ENCODE data around the gene TENM3.

The TENM3 gene

DNA sequence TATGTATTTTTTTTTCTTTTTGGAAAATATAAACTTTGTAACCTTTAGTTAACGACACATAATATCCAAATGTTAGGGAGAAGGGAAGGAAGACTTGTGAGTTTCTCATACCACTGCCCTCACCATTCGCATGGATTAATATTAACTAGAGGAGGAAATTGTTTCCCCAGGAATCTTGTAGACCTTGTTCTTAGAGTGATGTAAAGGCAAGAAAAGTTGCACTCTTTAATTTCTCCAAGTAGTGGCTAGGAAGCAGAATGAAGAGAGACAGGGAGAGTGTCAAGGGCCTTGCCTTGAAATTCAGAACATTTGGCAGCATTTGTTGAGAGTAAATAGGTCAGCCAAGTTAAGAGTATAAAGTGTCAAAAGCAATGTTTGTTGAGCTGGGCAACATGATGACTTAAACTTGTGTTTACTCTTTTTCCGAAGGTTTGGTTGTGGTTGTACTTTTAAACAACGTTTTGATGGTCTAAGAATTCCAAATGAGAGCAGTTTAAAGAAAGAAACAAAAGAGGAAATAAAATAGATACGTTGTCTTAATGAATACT is 105.7 kb downstream of the TENM3 start:
- Histone ChIP-seq H3K4me3 (ENCODE audit: low read depth, low read length) (no peak overlapping the region), H3K4me1 (ENCODE audit: control insufficient read depth, insufficient read depth, low read length) (peaks cover 13% of the 10 kb centered on the region), H3K36me3 (ENCODE audit: control insufficient read depth in 2 of 2, insufficient read depth in 1 of 2, low read length in 2 of 2) (no peaks in the 10 kb centered on the region), H3K27ac (ENCODE audit: extremely low read depth, low read depth, low read length) (no peak overlapping the region), H3K9me3 (ENCODE audit: control insufficient read depth, insufficient read depth, low read depth, low read length) (no peaks in the 10 kb centered on the region)
- ChIA-PET POLR2A (no interaction called here), CTCF (no interaction called here)
- TF ChIP-seq, protein P1, sequence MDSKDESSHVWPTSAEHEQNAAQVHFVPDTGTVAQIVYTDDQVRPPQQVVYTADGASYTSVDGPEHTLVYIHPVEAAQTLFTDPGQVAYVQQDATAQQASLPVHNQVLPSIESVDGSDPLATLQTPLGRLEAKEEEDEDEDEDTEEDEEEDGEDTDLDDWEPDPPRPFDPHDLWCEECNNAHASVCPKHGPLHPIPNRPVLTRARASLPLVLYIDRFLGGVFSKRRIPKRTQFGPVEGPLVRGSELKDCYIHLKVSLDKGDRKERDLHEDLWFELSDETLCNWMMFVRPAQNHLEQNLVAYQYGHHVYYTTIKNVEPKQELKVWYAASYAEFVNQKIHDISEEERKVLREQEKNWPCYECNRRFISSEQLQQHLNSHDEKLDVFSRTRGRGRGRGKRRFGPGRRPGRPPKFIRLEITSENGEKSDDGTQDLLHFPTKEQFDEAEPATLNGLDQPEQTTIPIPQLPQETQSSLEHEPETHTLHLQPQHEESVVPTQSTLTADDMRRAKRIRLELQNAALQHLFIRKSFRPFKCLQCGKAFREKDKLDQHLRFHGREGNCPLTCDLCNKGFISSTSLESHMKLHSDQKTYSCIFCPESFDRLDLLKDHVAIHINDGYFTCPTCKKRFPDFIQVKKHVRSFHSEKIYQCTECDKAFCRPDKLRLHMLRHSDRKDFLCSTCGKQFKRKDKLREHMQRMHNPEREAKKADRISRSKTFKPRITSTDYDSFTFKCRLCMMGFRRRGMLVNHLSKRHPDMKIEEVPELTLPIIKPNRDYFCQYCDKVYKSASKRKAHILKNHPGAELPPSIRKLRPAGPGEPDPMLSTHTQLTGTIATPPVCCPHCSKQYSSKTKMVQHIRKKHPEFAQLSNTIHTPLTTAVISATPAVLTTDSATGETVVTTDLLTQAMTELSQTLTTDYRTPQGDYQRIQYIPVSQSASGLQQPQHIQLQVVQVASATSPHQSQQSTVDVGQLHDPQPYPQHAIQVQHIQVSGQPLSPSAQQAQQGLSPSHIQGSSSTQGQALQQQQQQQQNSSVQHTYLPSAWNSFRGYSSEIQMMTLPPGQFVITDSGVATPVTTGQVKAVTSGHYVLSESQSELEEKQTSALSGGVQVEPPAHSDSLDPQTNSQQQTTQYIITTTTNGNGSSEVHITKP (tag by site-specific recombination; IDR thresholded peaks at IDR 0.05) = no peak

DNA sequence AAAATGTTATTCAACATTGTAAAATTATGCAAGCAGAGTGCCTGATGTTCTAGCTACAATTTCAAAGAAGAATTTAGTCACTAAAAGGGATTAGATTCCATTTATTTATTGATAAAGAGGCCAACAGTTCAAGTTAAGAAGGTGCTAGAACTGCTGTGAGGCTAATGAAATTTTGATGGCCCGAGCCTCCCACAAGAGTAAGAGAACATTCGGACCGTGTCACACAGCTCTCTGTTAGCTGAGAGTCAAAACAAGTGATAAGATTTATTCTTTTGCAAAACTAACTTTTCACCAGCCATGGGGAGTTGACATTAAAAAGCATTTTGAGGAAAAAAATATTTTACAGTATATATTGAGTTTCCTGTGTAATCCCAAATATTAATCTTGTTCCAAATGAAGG is 106.8 kb downstream of the TENM3 start:
- TF ChIP-seq, protein P2, sequence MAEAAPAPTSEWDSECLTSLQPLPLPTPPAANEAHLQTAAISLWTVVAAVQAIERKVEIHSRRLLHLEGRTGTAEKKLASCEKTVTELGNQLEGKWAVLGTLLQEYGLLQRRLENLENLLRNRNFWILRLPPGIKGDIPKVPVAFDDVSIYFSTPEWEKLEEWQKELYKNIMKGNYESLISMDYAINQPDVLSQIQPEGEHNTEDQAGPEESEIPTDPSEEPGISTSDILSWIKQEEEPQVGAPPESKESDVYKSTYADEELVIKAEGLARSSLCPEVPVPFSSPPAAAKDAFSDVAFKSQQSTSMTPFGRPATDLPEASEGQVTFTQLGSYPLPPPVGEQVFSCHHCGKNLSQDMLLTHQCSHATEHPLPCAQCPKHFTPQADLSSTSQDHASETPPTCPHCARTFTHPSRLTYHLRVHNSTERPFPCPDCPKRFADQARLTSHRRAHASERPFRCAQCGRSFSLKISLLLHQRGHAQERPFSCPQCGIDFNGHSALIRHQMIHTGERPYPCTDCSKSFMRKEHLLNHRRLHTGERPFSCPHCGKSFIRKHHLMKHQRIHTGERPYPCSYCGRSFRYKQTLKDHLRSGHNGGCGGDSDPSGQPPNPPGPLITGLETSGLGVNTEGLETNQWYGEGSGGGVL (tag by site-specific recombination; IDR thresholded peaks at IDR 0.05) = no peak
- ChIA-PET CTCF (no interaction called here), POLR2A (no interaction called here)
- no peak overlapping the region for H3K27ac ChIP-seq (ENCODE audit: extremely low read depth, low read depth, low read length)
- H3K9me3 ChIP-seq (ENCODE audit: control insufficient read depth, insufficient read depth, low read depth, low read length) = no peaks in the 10 kb centered on the region
- H3K4me1 ChIP-seq (ENCODE audit: control insufficient read depth, insufficient read depth, low read length) = peaks cover 5% of the 10 kb centered on the region
- H3K4me3 ChIP-seq (ENCODE audit: low read depth, low read length) = no peak overlapping the region
- no peaks in the 10 kb centered on the region for H3K36me3 ChIP-seq (ENCODE audit: control insufficient read depth in 2 of 2, insufficient read depth in 1 of 2, low read length in 2 of 2)

DNA sequence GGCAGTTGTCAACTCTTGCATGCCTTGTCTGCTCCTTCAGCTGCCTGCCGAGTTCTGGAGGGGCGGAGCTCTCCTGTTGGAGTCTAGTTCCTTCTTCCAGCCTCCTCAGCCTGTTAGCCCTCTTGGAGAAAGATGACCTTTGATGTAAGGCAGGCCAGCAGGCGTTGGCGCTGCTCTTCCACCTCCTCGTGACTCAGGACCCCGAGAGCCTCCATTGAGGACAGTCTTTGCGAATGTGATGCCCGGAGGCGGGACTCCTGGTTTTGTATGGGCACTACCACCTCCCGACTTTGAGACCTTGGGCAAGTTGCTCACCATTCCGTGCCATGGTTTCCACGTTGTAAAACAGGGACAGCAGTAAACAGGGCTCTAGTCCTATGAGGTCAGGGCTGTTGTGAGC is 108.3 kb downstream of the TENM3 start:
- CTCF ChIA-PET = no interaction called here
- no peaks in the 10 kb centered on the region for H3K36me3 ChIP-seq (ENCODE audit: control insufficient read depth in 2 of 2, insufficient read depth in 1 of 2, low read length in 2 of 2)
- TF ChIP-seq, protein P3, sequence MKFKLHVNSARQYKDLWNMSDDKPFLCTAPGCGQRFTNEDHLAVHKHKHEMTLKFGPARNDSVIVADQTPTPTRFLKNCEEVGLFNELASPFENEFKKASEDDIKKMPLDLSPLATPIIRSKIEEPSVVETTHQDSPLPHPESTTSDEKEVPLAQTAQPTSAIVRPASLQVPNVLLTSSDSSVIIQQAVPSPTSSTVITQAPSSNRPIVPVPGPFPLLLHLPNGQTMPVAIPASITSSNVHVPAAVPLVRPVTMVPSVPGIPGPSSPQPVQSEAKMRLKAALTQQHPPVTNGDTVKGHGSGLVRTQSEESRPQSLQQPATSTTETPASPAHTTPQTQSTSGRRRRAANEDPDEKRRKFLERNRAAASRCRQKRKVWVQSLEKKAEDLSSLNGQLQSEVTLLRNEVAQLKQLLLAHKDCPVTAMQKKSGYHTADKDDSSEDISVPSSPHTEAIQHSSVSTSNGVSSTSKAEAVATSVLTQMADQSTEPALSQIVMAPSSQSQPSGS (tag by site-specific recombination; IDR thresholded peaks at IDR 0.05; ENCODE audit: low read depth) = no peak
- TF ChIP-seq KLF10 (tag by site-specific recombination; IDR thresholded peaks at IDR 0.05) = no peak
- no peak for TF ChIP-seq ZNF596 (tag by site-specific recombination; IDR thresholded peaks at IDR 0.05)
- TF ChIP-seq ZNF571 (tag by site-specific recombination; IDR thresholded peaks at IDR 0.05) = no peak
- no peak for TF ChIP-seq ZBTB7A (tag by site-specific recombination; IDR thresholded peaks at IDR 0.05; ENCODE audit: low read depth)
- no peak for TF ChIP-seq SP2 (tag by site-specific recombination; IDR thresholded peaks at IDR 0.05)
- POLR2A ChIA-PET = no interaction called here
- no peaks in the 10 kb centered on the region for H3K9me3 ChIP-seq (ENCODE audit: control insufficient read depth, insufficient read depth, low read depth, low read length)
- no peak overlapping the region for H3K27ac ChIP-seq (ENCODE audit: extremely low read depth, low read depth, low read length)
- no peak overlapping the region for H3K4me3 ChIP-seq (ENCODE audit: low read depth, low read length)
- no peaks in the 10 kb centered on the region; the same call in 1 of the 2 replicates for H3K4me1 ChIP-seq (ENCODE audit: control insufficient read depth, insufficient read depth, low read length)

DNA sequence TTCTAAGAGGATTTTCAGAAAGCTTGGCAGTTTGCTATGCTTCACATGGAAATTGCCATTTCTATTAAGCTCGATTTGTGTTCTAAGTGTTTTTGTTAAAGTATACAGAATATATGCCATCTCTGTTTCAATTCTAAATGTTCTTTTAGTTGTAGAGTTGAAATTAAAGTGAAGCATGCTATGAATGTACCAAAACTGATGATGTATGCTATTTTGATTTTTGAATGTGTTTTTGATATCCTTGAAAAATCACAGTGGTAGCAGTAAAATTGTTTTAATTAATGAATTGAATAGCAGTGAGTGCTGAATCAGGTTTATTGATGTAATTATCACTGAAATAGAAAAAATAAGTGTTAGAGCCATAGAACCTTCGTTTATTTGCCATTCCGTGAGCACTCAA is 110.9 kb downstream of the TENM3 start:
- H3K27ac ChIP-seq (ENCODE audit: extremely low read depth, low read depth, low read length) = no peak overlapping the region
- no peaks in the 10 kb centered on the region for H3K4me1 ChIP-seq (ENCODE audit: control insufficient read depth, insufficient read depth, low read length)
- POLR2A ChIA-PET = no interaction called here
- no peak overlapping the region for H3K4me3 ChIP-seq (ENCODE audit: low read depth, low read length)
- H3K9me3 ChIP-seq (ENCODE audit: control insufficient read depth, insufficient read depth, low read depth, low read length) = no peaks in the 10 kb centered on the region
- no peaks in the 10 kb centered on the region for H3K36me3 ChIP-seq (ENCODE audit: control insufficient read depth in 2 of 2, insufficient read depth in 1 of 2, low read length in 2 of 2)
- CTCF ChIA-PET = no interaction called here
- TF ChIP-seq ZNF544 (tag by site-specific recombination; IDR thresholded peaks at IDR 0.05) = no peak
- TF ChIP-seq ZNF624 (tag by site-specific recombination; IDR thresholded peaks at IDR 0.05) = no peak
- TF ChIP-seq, protein P4, sequence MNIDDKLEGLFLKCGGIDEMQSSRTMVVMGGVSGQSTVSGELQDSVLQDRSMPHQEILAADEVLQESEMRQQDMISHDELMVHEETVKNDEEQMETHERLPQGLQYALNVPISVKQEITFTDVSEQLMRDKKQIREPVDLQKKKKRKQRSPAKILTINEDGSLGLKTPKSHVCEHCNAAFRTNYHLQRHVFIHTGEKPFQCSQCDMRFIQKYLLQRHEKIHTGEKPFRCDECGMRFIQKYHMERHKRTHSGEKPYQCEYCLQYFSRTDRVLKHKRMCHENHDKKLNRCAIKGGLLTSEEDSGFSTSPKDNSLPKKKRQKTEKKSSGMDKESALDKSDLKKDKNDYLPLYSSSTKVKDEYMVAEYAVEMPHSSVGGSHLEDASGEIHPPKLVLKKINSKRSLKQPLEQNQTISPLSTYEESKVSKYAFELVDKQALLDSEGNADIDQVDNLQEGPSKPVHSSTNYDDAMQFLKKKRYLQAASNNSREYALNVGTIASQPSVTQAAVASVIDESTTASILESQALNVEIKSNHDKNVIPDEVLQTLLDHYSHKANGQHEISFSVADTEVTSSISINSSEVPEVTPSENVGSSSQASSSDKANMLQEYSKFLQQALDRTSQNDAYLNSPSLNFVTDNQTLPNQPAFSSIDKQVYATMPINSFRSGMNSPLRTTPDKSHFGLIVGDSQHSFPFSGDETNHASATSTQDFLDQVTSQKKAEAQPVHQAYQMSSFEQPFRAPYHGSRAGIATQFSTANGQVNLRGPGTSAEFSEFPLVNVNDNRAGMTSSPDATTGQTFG (tag by site-specific recombination; IDR thresholded peaks at IDR 0.05; ENCODE audit: borderline replicate concordance) = no peak
- no peak for TF ChIP-seq ZNF416 (tag by site-specific recombination; IDR thresholded peaks at IDR 0.05)
- no peak for TF ChIP-seq ZNF555 (tag by site-specific recombination; conservative IDR thresholded peaks at IDR 0.05)
- TF ChIP-seq ZNF629 (tag by site-specific recombination; IDR thresholded peaks at IDR 0.05) = no peak
- TF ChIP-seq ZNF658 (tag by site-specific recombination; IDR thresholded peaks at IDR 0.05) = no peak
- TF ChIP-seq, protein P5, sequence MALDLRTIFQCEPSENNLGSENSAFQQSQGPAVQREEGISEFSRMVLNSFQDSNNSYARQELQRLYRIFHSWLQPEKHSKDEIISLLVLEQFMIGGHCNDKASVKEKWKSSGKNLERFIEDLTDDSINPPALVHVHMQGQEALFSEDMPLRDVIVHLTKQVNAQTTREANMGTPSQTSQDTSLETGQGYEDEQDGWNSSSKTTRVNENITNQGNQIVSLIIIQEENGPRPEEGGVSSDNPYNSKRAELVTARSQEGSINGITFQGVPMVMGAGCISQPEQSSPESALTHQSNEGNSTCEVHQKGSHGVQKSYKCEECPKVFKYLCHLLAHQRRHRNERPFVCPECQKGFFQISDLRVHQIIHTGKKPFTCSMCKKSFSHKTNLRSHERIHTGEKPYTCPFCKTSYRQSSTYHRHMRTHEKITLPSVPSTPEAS (tag by site-specific recombination; IDR thresholded peaks at IDR 0.05) = no peak
- no peak for TF ChIP-seq BCL11A (tag by site-specific recombination; IDR thresholded peaks at IDR 0.05; ENCODE audit: low read depth)
